DOHH2 (cell line): Measurements from ENCODE around the gene AP5Z1.

Source experiments
- EZH2phosphoT487 ChIP-seq: fragments of 200-600 bp; sonication (generic); IDR thresholded peaks from 2 replicates; pipeline ENCODE4 v1.6.1; 2017; ENCODE audit warnings: borderline replicate concordance, mild to moderate bottlenecking, antibody characterized with exemption, low read length, moderate library complexity, mixed read lengths
- TF ChIP-seq, protein P1 (sequence below): fragments of 200-600 bp; sonication (generic); IDR thresholded peaks from one replicate; pipeline ENCODE4 v1.5.1; 2014; ENCODE audit warnings: antibody characterized with exemption, mild to moderate bottlenecking, low read depth, low read length; ENCODE audit not compliant: poor library complexity, severe bottlenecking

DNA sequence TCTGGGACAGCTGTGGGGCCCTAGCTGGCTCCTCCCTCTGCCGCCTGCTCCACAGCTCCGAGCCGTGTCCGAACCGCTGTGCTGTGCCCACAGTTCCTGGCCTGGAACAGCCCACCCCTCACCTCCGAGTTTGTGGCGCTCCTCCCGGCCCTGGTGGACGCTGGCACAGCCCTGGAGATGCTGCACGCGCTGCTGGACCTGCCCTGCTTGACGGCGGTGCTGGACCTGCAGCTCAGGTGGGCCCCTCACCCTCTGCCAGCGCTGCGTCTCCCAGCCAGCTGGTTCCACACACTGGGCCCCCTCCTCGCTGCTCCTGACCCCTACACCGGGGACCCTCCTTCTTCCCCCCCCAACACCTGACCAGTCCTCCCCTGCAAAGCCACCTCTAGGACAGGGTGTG, 12.1 kb downstream of the AP5Z1 start:
- TF ChIP-seq, protein P1, sequence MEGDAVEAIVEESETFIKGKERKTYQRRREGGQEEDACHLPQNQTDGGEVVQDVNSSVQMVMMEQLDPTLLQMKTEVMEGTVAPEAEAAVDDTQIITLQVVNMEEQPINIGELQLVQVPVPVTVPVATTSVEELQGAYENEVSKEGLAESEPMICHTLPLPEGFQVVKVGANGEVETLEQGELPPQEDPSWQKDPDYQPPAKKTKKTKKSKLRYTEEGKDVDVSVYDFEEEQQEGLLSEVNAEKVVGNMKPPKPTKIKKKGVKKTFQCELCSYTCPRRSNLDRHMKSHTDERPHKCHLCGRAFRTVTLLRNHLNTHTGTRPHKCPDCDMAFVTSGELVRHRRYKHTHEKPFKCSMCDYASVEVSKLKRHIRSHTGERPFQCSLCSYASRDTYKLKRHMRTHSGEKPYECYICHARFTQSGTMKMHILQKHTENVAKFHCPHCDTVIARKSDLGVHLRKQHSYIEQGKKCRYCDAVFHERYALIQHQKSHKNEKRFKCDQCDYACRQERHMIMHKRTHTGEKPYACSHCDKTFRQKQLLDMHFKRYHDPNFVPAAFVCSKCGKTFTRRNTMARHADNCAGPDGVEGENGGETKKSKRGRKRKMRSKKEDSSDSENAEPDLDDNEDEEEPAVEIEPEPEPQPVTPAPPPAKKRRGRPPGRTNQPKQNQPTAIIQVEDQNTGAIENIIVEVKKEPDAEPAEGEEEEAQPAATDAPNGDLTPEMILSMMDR: no peak
- no peak for TF ChIP-seq EZH2phosphoT487
